Common myeloid progenitor, CD34-positive (primary cell): ENCODE measurements around the gene TOP2A.

ENCODE experiments used
- CTCF ChIA-PET: fragments of 350-600 bp; sonication (Branson Sonifier 250); formaldehyde crosslinking; loops from one replicate; lab custom pipeline; 2021; ENCODE audit warnings: antibody characterized with exemption; lab: Charles Lee
- POLR2A ChIA-PET: fragments of 350-600 bp; sonication (Branson Sonifier 250); formaldehyde crosslinking; loops from one replicate; lab custom pipeline; 2021; ENCODE audit warnings: antibody characterized with exemption; lab: Charles Lee
- DNase-seq, 3 donors: peaks; one replicate each; pipeline versions ENCODE4 v3.0.0 to v3.0.0-alpha.2; 2013
- H3K27ac ChIP-seq, 2 experiments: 1 replicate in 1 of 2; 2 replicates in 1 of 2; pipeline ENCODE4 v1.7.0; 2013; ENCODE audit warnings: inconsistent platforms in 2 of 2, low read length in 2 of 2, mild to moderate bottlenecking in 2 of 2, low read depth in 1 of 2, moderate library complexity in 1 of 2; ENCODE audit not compliant: severe bottlenecking in 2 of 2, insufficient read depth in 1 of 2, poor library complexity in 1 of 2
- H3K27me3 ChIP-seq, 5 experiments: replicated peaks in 2 of 5; 1 replicate in 3 of 5; 2 replicates in 2 of 5; pipeline versions ENCODE4 v1.6.1 to v1.7.0; 2013; ENCODE audit warnings: low read length in 4 of 5, mild to moderate bottlenecking in 2 of 5, moderate library complexity in 2 of 5, inconsistent platforms in 1 of 5; ENCODE audit not compliant: insufficient read depth in 5 of 5, control insufficient read depth in 4 of 5
- H3K36me3 ChIP-seq, 4 experiments: 1 replicate in 2 of 4; 2 replicates in 2 of 4; pipeline versions ENCODE4 v1.6.1 to v1.7.0; 2013; ENCODE audit warnings: low read length in 3 of 4, control low read depth in 1 of 4, mild to moderate bottlenecking in 1 of 4; ENCODE audit not compliant: control insufficient read depth in 4 of 4, insufficient read depth in 4 of 4
- H3K4me1 ChIP-seq, 4 experiments: 1 replicate in 3 of 4; 2 replicates in 1 of 4; pipeline versions ENCODE4 v1.6.1 to v1.7.1; 2013; ENCODE audit warnings: low read length in 3 of 4, mild to moderate bottlenecking in 3 of 4, control low read depth in 1 of 4, inconsistent platforms in 1 of 4, moderate library complexity in 1 of 4; ENCODE audit not compliant: control insufficient read depth in 4 of 4, insufficient read depth in 4 of 4; ENCODE audit errors: control extremely low read depth in 1 of 4
- H3K4me3 ChIP-seq, 7 experiments: 1 replicate in 4 of 7; 2 replicates in 3 of 7; pipeline versions ENCODE4 v1.5.1 to v1.7.0; 2013; ENCODE audit warnings: mild to moderate bottlenecking in 7 of 7, low read length in 6 of 7, moderate library complexity in 6 of 7, inconsistent platforms in 2 of 7, low read depth in 2 of 7, control low read depth in 1 of 7; ENCODE audit not compliant: insufficient read depth in 4 of 7, control insufficient read depth in 1 of 7; ENCODE audit errors: extremely low read depth in 1 of 7
- H3K9me3 ChIP-seq, 5 experiments: 1 replicate in 4 of 5; 2 replicates in 1 of 5; pipeline versions ENCODE4 v1.6.1 to v1.7.1; 2013; ENCODE audit warnings: low read length in 4 of 5, mild to moderate bottlenecking in 2 of 5, inconsistent platforms in 1 of 5, low read depth in 1 of 5, moderate library complexity in 1 of 5; ENCODE audit not compliant: control insufficient read depth in 4 of 5, insufficient read depth in 2 of 5; ENCODE audit errors: control extremely low read depth in 1 of 5
- WGBS: methylation state at CpG from one replicate; pipeline ENCODE4 v1.1.5; 2013; ENCODE audit not compliant: insufficient coverage; 5-methylcytosine and 5-hydroxymethylcytosine counted together

Gene TOP2A

DNA sequence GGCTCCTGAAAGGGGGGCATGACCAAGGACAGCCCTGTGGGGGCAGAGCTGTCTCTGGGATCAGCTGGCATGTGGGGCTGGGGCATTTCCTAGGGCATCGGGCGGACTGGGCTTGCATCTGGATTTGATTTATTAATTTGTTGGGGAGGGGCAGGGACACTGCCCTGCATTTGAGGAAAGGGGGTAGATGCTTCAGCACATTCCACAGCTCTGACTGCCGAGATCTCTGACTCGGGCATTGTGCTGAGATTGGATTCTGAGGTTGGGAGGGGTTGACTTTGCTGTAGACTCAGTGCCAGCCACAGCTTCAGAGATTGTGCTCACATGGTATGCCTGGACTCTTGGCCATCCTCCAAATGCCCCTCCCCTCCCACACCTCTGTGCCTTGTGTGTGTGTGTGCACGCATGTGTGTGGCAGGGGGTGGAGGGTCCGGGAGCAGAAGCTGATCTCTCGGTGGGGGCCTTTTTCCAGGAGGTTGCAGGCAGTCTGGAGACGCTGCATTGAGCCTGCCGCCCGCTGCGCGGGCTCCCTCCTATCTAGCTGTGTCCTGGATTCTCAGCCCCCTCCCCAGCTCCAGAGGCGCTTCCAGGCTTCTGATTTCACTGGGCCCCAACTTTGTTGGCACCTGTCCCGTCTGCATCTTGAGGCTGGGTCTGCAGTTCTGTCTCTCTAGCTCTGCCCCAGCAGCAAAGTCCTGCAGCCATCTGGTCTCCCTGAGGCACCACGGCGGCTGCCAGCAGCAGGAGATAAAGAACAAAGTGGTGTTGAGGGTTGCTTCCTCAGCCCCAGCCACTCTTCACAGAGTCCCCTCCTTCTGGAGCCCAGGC, 40.5 kb upstream of the TOP2A start:
- ChIA-PET POLR2A (no interaction called here), CTCF (interaction anchor here (1.2 to 1.4 kb wide), 2 partner anchors 30 to 102 kb away, joined by 3 read pairs; no protein-coding TSS in a partner anchor)
- Histone ChIP-seq H3K9me3 (no peaks in the 10 kb centered on the region), H3K4me3 (no peak overlapping the region), H3K27me3 (peaks cover 0 to 3% (median 0%) of the 10 kb centered on the region in 5 experiments), H3K27ac (no peak overlapping the region), H3K4me1 (no peaks in the 10 kb centered on the region), H3K36me3 (no peaks in the 10 kb centered on the region)
- 87% methylated on average over 14 of the region's 16 CpGs for WGBS
- no peak for DNase-seq

DNA sequence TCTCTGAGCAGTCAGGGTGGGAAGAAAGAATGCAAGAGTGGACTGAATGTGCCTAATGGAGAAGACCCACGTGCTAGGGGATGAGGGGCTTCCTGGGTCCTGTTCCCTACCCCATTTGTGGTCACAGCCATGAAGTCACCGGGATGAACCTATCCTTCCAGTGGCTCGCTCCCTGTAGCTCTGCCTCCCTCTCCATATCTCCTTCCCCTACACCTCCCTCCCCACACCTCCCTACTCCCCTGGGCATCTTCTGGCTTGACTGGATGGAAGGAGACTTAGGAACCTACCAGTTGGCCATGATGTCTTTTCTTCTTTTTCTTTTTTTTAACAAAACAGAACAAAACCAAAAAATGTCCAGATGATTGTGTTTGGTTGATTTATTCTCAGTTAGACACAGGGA, 39.7 kb upstream of the TOP2A start:
- peaks cover 0 to 3% (median 0%) of the 10 kb centered on the region in 5 experiments for H3K27me3 ChIP-seq
- no peak overlapping the region for H3K4me3 ChIP-seq
- no peaks in the 10 kb centered on the region for H3K36me3 ChIP-seq
- DNase-seq: no peak
- H3K9me3 ChIP-seq: no peaks in the 10 kb centered on the region
- no peak overlapping the region for H3K27ac ChIP-seq
- POLR2A ChIA-PET: no interaction called here
- WGBS: 100% methylated on average over 2 of the region's 3 CpGs
- no peaks in the 10 kb centered on the region for H3K4me1 ChIP-seq
- CTCF ChIA-PET: interaction anchor here (1.2 to 1.4 kb wide), 4 partner anchors 9 to 103 kb away, joined by 3 to 9 read pairs (median 5); no protein-coding TSS in a partner anchor

DNA sequence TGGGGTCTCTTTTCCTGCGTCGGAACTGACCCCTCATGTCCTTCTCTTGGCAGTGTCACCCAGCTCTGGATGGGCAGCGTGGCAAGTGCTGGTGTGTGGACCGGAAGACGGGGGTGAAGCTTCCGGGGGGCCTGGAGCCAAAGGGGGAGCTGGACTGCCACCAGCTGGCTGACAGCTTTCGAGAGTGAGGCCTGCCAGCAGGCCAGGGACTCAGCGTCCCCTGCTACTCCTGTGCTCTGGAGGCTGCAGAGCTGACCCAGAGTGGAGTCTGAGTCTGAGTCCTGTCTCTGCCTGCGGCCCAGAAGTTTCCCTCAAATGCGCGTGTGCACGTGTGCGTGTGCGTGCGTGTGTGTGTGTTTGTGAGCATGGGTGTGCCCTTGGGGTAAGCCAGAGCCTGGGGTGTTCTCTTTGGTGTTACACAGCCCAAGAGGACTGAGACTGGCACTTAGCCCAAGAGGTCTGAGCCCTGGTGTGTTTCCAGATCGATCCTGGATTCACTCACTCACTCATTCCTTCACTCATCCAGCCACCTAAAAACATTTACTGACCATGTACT, 38.8 kb upstream of the TOP2A start:
- Histone ChIP-seq H3K27me3 (peaks cover 0 to 3% (median 0%) of the 10 kb centered on the region in 5 experiments), H3K4me3 (no peak overlapping the region), H3K9me3 (no peaks in the 10 kb centered on the region), H3K27ac (no peak overlapping the region), H3K4me1 (no peaks in the 10 kb centered on the region), H3K36me3 (no peaks in the 10 kb centered on the region)
- CTCF ChIA-PET: interaction anchor here (0.6 to 3.6 kb wide), 6 partner anchors 8 to 103 kb away, joined by 3 to 21 read pairs (median 5); partner anchors contain the start of gene IGFBP4
- POLR2A ChIA-PET: interaction anchor here (1.1 kb wide), 1 partner anchor 67 kb away, joined by 3 read pairs; no protein-coding TSS in a partner anchor
- DNase-seq: no peak
- WGBS: 100% methylated on average over 7 of the region's 16 CpGs

DNA sequence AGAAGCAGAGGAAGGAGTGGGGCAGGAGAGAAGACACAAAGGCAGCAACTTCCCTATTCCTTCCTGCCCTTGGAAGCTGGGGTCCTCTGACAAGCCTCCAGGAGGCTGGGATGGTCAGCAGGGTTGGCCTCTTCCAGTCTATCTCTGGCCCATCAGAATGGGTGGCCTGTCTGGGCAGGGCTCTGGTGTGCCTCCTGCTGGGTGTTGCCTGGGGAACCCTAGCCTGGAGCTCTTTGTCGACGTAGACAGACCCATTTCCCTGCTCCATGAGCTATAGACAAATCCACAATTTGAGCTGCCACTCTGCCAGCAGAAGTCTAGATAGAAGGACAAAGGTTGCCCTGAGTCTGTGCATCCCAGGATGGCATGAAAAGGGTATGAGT, 36.9 kb upstream of the TOP2A start:
- Histone ChIP-seq H3K9me3 (no peaks in the 10 kb centered on the region), H3K27ac (no peak overlapping the region), H3K4me1 (peaks cover 0 to 5% (median 0%) of the 10 kb centered on the region in 4 experiments), H3K27me3 (peaks cover 0 to 3% (median 0%) of the 10 kb centered on the region in 5 experiments), H3K4me3 (no peak overlapping the region), H3K36me3 (no peaks in the 10 kb centered on the region)
- POLR2A ChIA-PET: no interaction called here
- CTCF ChIA-PET: interaction anchor here (1.0 to 3.6 kb wide), 9 partner anchors 7 to 86 kb away, joined by 3 to 21 read pairs (median 3); no protein-coding TSS in a partner anchor
- DNase-seq: no peak
- WGBS: 92% methylated on average over 2 of the region's 2 CpGs

DNA sequence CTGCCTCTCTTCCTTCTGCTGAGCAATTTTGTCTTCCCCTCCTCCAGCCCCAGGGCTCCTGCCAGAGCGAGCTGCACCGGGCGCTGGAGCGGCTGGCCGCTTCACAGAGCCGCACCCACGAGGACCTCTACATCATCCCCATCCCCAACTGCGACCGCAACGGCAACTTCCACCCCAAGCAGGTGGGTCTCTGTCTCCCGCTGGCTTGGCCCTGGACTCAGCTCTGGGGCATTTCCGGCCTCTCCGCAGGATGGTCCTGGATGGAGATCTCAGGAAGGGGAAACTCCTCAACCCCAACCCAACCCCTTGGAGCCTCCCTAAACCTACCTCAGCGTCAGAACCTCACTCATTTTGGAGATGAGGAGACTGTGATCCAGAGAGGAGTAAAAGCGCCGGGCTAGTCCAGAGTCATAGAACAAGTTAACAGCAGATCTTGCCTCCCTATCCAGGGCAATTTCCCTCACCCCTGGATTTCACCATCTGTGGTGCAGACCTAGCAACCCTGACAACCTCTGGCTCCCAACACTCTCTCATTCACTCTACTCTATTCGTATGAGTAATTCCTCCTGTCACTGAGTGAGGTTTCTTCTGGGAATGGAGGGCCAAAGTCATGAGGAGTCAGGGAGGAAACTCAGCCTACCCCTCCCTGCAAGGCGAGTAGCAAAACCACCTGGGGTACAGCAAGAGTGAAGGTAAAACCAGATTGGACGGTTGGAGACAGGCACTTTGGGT, 36.4 kb upstream of the TOP2A start:
- no peak for DNase-seq
- Histone ChIP-seq H3K36me3 (no peaks in the 10 kb centered on the region), H3K9me3 (no peaks in the 10 kb centered on the region), H3K4me1 (peaks cover 0 to 7% (median under 1%) of the 10 kb centered on the region in 4 experiments), H3K4me3 (no peak overlapping the region), H3K27me3 (peaks cover 0 to 3% (median 0%) of the 10 kb centered on the region in 5 experiments), H3K27ac (no peak overlapping the region)
- ChIA-PET POLR2A (no interaction called here), CTCF (interaction anchor here (0.9 to 3.6 kb wide), 4 partner anchors 11 to 80 kb away, joined by 3 to 21 read pairs (median 3); no protein-coding TSS in a partner anchor)
- WGBS: 96% methylated on average over 19 of the region's 19 CpGs

DNA sequence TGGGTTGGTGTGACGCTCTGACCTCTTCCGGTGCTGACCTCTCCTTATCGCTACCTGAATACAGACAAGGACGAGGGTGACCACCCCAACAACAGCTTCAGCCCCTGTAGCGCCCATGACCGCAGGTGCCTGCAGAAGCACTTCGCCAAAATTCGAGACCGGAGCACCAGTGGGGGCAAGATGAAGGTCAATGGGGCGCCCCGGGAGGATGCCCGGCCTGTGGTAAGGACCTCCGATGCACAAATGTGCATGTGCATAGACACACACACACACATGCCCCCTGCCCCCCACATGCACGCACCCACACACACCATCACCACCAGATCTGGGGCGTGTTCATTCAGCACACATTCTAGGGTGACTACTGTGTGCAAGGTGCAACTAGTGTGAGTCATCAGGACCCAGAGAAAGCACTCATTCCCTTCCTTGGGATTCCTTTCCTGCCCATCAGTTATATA, 35.3 kb upstream of the TOP2A start:
- no peaks in the 10 kb centered on the region for H3K9me3 ChIP-seq
- H3K27ac ChIP-seq: no peak overlapping the region
- DNase-seq: no peak
- peaks cover 0 to 3% (median 0%) of the 10 kb centered on the region in 5 experiments for H3K27me3 ChIP-seq
- H3K36me3 ChIP-seq: no peaks in the 10 kb centered on the region
- POLR2A ChIA-PET: no interaction called here
- H3K4me3 ChIP-seq: no peak overlapping the region
- peaks cover 8 to 18% (median 12%) of the 10 kb centered on the region in 4 experiments for H3K4me1 ChIP-seq
- 91% methylated on average over 14 of the region's 15 CpGs for WGBS
- CTCF ChIA-PET: interaction anchor here (0.7 to 3.6 kb wide), 5 partner anchors 8 to 83 kb away, joined by 3 to 21 read pairs (median 3); no protein-coding TSS in a partner anchor
